ENCODE data around the gene HEMGN. TPM values are rescaled to one million over a fixed set of nuclear protein-coding genes. Genes with fewer than 3 reads are reported as not detected.

HEMGN gene
- total and polyA plus RNA-seq, 2 of the 8 experiments (the other 6 are each of a cell fraction or from before 2014, with no cell fraction given): not detected

DNA sequence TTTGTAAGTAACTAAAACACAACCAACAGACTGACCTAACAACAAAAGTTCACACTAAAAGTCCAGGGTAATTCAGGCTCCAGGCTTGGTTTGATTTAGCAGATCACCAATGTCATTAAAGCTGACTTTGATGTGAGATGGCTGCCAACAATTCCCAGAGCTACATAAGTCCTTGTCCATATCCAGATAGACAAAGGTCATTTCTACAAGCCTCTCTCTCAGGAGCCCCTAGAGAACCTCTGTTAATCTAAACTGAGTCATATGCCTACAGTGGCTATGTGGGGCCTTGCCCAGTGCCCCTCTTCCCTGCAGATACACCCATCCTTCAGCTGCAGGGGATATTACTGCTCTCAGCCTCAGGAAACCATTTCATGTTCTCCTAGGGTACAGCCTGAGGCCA lies 26.9 kb upstream of the HEMGN start (continued):
- TF ChIP-seq, protein P1, sequence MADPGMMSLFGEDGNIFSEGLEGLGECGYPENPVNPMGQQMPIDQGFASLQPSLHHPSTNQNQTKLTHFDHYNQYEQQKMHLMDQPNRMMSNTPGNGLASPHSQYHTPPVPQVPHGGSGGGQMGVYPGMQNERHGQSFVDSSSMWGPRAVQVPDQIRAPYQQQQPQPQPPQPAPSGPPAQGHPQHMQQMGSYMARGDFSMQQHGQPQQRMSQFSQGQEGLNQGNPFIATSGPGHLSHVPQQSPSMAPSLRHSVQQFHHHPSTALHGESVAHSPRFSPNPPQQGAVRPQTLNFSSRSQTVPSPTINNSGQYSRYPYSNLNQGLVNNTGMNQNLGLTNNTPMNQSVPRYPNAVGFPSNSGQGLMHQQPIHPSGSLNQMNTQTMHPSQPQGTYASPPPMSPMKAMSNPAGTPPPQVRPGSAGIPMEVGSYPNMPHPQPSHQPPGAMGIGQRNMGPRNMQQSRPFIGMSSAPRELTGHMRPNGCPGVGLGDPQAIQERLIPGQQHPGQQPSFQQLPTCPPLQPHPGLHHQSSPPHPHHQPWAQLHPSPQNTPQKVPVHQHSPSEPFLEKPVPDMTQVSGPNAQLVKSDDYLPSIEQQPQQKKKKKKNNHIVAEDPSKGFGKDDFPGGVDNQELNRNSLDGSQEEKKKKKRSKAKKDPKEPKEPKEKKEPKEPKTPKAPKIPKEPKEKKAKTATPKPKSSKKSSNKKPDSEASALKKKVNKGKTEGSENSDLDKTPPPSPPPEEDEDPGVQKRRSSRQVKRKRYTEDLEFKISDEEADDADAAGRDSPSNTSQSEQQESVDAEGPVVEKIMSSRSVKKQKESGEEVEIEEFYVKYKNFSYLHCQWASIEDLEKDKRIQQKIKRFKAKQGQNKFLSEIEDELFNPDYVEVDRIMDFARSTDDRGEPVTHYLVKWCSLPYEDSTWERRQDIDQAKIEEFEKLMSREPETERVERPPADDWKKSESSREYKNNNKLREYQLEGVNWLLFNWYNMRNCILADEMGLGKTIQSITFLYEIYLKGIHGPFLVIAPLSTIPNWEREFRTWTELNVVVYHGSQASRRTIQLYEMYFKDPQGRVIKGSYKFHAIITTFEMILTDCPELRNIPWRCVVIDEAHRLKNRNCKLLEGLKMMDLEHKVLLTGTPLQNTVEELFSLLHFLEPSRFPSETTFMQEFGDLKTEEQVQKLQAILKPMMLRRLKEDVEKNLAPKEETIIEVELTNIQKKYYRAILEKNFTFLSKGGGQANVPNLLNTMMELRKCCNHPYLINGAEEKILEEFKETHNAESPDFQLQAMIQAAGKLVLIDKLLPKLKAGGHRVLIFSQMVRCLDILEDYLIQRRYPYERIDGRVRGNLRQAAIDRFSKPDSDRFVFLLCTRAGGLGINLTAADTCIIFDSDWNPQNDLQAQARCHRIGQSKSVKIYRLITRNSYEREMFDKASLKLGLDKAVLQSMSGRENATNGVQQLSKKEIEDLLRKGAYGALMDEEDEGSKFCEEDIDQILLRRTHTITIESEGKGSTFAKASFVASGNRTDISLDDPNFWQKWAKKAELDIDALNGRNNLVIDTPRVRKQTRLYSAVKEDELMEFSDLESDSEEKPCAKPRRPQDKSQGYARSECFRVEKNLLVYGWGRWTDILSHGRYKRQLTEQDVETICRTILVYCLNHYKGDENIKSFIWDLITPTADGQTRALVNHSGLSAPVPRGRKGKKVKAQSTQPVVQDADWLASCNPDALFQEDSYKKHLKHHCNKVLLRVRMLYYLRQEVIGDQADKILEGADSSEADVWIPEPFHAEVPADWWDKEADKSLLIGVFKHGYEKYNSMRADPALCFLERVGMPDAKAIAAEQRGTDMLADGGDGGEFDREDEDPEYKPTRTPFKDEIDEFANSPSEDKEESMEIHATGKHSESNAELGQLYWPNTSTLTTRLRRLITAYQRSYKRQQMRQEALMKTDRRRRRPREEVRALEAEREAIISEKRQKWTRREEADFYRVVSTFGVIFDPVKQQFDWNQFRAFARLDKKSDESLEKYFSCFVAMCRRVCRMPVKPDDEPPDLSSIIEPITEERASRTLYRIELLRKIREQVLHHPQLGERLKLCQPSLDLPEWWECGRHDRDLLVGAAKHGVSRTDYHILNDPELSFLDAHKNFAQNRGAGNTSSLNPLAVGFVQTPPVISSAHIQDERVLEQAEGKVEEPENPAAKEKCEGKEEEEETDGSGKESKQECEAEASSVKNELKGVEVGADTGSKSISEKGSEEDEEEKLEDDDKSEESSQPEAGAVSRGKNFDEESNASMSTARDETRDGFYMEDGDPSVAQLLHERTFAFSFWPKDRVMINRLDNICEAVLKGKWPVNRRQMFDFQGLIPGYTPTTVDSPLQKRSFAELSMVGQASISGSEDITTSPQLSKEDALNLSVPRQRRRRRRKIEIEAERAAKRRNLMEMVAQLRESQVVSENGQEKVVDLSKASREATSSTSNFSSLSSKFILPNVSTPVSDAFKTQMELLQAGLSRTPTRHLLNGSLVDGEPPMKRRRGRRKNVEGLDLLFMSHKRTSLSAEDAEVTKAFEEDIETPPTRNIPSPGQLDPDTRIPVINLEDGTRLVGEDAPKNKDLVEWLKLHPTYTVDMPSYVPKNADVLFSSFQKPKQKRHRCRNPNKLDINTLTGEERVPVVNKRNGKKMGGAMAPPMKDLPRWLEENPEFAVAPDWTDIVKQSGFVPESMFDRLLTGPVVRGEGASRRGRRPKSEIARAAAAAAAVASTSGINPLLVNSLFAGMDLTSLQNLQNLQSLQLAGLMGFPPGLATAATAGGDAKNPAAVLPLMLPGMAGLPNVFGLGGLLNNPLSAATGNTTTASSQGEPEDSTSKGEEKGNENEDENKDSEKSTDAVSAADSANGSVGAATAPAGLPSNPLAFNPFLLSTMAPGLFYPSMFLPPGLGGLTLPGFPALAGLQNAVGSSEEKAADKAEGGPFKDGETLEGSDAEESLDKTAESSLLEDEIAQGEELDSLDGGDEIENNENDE (IDR thresholded peaks at IDR 0.05; ENCODE audit: insufficient replicate concordance, low read length): no peak
- TF ChIP-seq POLR2AphosphoS5 (IDR thresholded peaks at IDR 0.05; ENCODE audit: low read depth, low read length): no peak
- TF ChIP-seq, protein P2, sequence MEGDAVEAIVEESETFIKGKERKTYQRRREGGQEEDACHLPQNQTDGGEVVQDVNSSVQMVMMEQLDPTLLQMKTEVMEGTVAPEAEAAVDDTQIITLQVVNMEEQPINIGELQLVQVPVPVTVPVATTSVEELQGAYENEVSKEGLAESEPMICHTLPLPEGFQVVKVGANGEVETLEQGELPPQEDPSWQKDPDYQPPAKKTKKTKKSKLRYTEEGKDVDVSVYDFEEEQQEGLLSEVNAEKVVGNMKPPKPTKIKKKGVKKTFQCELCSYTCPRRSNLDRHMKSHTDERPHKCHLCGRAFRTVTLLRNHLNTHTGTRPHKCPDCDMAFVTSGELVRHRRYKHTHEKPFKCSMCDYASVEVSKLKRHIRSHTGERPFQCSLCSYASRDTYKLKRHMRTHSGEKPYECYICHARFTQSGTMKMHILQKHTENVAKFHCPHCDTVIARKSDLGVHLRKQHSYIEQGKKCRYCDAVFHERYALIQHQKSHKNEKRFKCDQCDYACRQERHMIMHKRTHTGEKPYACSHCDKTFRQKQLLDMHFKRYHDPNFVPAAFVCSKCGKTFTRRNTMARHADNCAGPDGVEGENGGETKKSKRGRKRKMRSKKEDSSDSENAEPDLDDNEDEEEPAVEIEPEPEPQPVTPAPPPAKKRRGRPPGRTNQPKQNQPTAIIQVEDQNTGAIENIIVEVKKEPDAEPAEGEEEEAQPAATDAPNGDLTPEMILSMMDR (IDR thresholded peaks at IDR 0.05; ENCODE audit: control extremely low read depth in 1 of 3, insufficient read depth in 1 of 3, low read depth in 1 of 3, low read length in 3 of 3): no peak
- no peak for TF ChIP-seq BRCA1 (IDR thresholded peaks at IDR 0.05; ENCODE audit: low read depth, low read length)
- no peak for TF ChIP-seq TAF1 (IDR thresholded peaks at IDR 0.05; ENCODE audit: low read depth, low read length)
- TF ChIP-seq GABPA (IDR thresholded peaks at IDR 0.05; ENCODE audit: borderline replicate concordance, insufficient read depth, low read length): no peak
- TF ChIP-seq CHD2 (IDR thresholded peaks at IDR 0.05; ENCODE audit: low read length): no peak
- TF ChIP-seq CEBPB (IDR thresholded peaks at IDR 0.05; ENCODE audit: low read depth, low read length): no peak
- TF ChIP-seq RXRA (IDR thresholded peaks at IDR 0.05; ENCODE audit: insufficient read depth, low read depth, low read length): no peak
